NCI-H1436 treated with DMSO at 0.1 percent for 48 hours (cell line): ENCODE results near the gene NDST3.
"Not testable (repeated sequence)": the region's sequence is repeated elsewhere in the genome, so short reads cannot be mapped to it uniquely, and the experiment has no call there.

ENCODE experiments used
- DNase-seq: peaks from one replicate; lab custom pipeline; 2025; lab: John Stamatoyannopoulos, UW

The NDST3 gene

GRCh38 chr4:118180776-118181175 is 146.5 kb downstream of the NDST3 start:
- no peak for DNase-seq

- DNase-seq = no peak
Observed at GRCh38 chr4:118190903-118191302, 156.6 kb downstream of the NDST3 start.

- no peak for DNase-seq
Observed at GRCh38 chr4:118193421-118193820, 159.1 kb downstream of the NDST3 start.

DNA sequence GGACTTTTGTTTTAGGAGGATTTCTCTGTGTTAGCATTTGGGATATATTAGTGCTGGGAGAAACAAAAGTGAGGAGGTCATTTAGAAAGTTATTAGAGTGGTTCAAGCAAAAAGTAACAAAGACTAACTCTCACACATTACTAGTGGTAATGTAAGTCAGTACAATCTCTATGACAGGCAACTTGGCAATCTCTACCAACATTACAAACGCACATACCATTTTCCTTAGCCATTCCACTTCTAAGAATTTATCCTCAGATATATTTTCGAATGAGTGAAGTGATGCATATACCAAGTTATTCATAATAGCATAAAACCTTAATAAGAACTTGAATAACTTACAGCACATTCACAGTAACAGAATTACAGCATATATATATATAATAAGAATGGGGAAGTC is 172.3 kb downstream of the NDST3 start:
- DNase-seq = no peak

DNA sequence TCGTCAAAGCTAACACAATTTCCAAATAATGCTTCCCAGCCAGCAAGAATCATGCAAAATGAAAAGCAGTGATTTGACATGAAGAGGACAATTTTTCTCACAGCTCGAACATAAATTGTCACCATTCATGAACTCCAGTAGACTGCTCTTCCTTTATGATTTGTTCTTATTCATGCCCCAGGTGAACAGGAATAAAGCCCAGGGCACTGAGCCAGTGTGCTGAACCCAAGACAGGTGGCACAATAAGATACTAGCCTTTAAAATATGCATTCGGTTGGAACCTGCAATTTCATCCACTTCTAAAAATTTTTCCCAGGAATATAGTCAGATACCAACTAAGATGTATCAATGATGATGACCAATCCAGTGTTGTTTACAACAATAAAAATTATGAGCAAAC is 178.8 kb downstream of the NDST3 start:
- no peak for DNase-seq

- DNase-seq = no peak
Observed at GRCh38 chr4:118215826-118216225, 181.5 kb downstream of the NDST3 start.

- no peak for DNase-seq
Observed at GRCh38 chr4:118221227-118221800, 187.0 kb downstream of the NDST3 start.

- no peak for DNase-seq
Observed at GRCh38 chr4:118224243-118224829, 190.1 kb downstream of the NDST3 start.

- no peak for DNase-seq
Observed at GRCh38 chr4:118225511-118225910, 191.2 kb downstream of the NDST3 start.

GRCh38 chr4:118226311-118227010 is 192.2 kb downstream of the NDST3 start:
- DNase-seq = no peak

GRCh38 chr4:118235566-118236120 is 201.4 kb downstream of the NDST3 start:
- DNase-seq = no peak

DNA sequence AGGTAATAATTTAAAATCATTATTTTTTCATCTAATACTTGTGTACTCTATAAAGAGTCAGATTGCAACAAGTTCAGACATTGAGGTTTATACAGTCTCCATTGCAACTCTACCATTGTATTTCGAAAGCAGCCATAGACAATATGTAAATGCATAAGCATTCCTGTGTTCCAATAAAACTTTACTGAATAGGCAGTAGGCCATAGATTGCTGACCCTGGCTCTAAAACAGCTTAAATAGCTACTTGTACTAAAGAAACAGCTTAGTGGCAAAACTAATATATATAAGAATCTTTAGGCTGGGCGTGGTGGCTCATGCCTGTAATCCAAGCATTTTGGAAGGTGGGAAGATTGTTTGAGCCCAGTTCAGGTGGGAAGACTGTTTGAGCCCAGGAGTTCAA is 203.2 kb downstream of the NDST3 start:
- DNase-seq = no peak

GRCh38 chr4:118249890-118250289 is 215.6 kb downstream of the NDST3 start:
- DNase-seq = no peak

- no peak for DNase-seq
Observed at GRCh38 chr4:118254368-118254767, 220.1 kb downstream of the NDST3 start.

DNA sequence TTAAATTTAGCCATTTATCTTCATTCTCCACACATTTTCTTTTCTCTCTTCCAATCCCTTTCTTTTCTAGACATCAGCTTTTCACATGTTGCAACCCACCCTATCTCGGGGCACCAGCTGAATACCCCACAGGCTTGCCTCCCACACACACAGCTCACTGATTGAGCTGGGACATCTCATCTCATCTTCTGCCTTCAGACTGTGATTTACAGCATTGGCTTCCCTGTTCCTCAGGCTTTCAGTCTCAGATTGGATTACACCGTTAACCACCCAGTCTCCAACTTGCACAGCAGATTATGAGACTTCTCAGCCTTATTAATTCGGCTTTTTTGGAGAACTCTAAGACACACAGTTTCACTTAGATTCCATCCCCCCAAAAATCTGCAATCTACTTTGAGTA is 224.8 kb downstream of the NDST3 start:
- DNase-seq = no peak

DNA sequence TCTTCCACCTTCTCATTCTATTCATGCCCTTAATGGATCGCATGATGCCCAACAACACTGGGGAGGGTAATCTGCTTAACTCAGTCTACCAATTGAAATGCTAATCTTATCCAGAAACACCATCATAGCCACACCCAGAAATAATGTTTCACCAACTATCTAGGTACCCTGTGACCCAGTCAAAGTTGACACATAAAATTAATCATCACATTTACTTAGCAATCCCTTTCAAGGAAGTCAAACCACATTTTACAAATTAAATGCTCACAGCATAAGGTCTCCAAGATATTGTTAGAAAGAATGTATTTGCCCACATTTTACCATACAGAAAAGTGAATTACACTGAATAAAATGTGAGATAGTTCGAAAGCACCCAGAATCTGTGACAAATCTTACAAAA is 226.0 kb downstream of the NDST3 start:
- no peak for DNase-seq

GRCh38 chr4:118264096-118264495 is 229.8 kb downstream of the NDST3 start:
- DNase-seq = no peak

DNA sequence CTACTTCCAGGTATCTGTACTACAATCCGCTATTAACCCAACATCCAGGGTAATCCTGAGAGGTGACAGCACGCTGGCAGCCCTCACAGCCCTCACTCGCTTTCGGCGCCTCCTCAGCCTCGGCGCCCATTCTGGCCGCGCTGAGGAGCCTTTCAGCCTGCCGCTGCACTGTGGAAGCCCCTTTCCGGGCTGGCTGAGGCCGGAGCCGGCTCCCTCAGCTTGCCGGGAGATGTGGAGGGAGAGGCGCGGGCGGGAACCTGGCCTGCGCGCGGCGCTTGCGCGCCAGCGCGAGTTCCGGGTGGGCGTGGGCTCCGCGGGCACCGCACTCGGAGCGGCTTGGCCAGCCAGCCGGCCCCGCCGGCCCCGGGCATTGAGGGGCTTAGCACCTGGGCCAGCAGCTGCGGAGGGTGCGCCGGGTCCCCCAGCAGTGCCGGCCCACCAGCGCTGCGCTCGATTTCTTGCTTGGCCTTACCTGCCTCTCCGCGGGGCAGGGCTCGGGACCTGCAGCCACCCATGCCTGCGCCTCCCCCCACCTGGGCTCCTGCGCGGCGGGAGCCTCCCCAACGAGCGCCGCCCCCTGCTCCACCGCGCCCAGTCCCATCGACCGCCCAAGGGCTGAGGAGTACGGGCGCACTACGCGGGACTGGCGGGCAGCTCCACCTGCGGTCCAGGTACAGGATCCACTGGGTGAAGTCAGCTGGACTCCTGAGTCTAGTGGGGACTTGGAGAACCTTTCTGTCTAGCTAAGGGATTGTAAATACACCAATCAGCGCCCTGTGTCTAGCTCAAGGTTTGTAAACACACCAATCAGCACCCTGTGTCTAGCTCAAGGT is 231.2 kb downstream of the NDST3 start:
- no peak for DNase-seq

- DNase-seq = not testable (repeated sequence)
Observed at GRCh38 chr4:118266145-118266496, 231.8 kb downstream of the NDST3 start.

- no peak for DNase-seq
Observed at GRCh38 chr4:118268780-118269179, 234.5 kb downstream of the NDST3 start.

DNA sequence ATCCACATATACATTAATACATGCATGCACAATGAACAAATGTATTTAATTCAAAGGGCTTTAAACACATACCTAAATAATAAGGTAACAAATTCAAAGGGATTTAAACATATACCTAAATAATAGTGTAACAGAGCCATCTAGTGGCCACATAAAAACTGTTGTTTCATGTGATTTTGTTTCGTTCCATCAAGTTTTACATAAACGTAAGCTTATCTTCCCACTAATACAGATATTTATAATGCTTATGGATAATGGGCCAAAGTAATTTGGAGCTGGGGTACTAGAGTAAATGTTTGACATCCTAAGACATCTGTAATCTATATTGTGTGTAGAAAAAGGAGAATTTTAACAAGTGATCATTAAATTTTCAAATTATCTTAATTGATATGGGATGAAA is 236.2 kb downstream of the NDST3 start:
- DNase-seq = peak; percentile 5

GRCh38 chr4:118271788-118272187 is 237.5 kb downstream of the NDST3 start:
- DNase-seq = no peak

- DNase-seq = no peak
Observed at GRCh38 chr4:118273642-118274041, 239.4 kb downstream of the NDST3 start.
